ENCODE measurements around the gene GARIN5A.

Gene GARIN5A

DNA sequence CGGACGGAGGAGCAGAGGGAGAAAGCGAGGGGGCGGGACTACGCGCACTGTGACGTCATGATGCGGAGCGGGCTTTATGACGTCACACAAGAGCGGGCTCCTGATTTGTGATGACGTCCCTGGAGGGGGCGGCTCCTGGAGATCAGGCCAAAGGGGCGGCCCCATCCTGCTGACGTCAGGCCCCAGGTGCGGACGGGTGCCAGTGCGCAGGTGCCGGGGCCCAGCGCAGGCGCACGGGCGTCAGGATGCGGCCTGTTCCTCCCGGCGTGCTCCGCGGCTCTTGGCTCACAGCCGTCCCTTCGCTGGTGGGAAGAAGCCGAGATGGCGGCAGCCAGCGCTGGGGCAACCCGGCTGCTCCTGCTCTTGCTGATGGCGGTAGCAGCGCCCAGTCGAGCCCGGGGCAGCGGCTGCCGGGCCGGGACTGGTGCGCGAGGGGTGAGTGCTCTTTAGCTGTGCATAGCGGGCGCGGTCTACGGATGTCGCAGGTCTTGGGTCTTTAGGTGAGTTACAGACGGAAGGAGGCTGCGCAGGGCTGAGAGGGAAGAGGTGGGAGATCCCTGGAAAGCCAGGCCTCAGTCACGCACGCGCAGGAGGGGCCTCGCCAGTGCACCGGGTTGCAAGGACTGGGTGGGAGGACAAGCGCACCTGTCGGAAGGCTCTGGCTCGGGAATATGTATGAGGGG is at the start of gene GARIN5A, which contains the start of gene EMC10:
Gene GARIN5A (minus strand): TSS at position 625 of the 683 bp plus-strand sequence. CDS start 460 bp downstream, at position 165.
Gene EMC10 (plus strand): TSS at position 284 of the 683 bp plus-strand sequence. CDS start 38 bp downstream, at position 322.
- DNase-seq: peak; percentile 90

DNA sequence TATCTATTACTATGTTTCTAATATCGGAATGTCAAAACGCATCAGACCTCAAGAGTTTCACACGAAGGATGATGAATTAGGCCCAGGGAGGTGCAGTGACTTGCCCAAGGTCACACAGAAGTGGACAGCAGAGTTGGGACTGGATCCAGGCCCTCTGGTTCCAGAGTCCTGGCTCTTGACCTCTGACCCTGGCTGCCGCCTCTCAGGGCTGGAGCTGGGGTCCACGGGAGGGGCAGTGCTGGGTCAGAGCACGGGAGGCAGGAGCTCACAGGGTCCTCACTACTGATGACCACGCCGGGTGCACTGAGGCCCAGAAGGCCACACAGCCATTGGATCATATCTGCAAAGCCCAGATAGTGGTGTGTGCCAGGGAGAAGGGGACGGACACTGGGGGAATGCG is 46.2 kb upstream of the GARIN5A start:
- no peak for DNase-seq

DNA sequence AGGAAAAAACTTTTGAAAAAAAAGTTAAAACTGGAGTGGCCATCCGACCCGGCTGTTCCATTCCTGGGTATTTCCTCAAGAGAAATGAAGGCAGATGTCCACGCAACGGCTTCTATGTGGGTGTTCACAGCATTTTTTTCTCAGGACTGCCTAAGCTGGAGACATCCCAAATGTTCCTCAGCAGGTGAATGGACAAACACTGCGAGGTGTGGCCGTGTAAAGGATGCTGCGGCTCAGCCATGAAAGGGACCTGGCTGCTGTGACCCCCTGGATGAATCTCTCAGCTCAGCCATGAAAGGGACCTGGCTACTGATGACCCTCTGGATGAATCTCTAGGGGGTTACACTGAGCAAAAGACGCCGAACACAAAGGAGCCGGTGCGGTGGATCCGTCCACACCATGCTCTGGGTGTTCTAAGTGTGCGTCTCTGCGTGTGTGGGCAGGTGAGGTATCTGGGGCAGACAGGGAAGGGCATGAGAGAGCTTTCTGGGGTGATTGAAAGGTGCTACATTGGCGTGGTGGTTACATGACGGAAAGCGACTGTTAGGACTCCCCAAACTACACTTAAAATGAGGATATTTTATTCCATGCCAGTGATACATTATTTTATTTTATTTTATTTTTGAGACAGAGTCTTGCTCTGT is 44.3 kb upstream of the GARIN5A start:
- no peak for DNase-seq

DNA sequence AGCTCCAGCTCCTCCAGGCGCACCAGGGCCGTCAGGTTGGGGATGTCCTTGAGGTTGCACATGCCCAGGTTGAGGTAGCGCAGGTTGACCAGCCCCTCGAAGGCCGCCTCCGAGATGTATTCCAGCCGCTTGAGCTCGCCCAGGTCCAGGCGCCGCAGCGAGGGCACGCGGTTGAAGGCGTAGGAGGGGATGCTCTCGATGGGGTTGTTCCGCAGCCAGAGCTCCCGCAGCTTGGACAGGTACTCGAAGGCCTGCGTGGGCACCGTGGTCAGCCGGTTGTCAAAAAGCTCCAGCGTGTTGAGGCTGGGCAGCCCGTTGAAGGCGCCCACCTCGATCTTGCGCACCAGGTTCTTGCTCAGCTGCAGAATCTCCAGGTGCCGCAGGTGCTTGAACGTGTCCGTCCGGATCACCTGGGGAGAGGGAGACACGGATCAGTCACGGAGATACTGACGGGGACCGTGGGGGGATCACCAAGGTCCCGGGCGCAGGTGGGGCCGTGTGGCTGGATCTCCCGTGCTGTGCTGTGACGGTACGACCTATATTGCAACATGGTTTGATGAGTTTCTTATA is 42.4 kb upstream of the GARIN5A start:
- DNase-seq: no peak

DNA sequence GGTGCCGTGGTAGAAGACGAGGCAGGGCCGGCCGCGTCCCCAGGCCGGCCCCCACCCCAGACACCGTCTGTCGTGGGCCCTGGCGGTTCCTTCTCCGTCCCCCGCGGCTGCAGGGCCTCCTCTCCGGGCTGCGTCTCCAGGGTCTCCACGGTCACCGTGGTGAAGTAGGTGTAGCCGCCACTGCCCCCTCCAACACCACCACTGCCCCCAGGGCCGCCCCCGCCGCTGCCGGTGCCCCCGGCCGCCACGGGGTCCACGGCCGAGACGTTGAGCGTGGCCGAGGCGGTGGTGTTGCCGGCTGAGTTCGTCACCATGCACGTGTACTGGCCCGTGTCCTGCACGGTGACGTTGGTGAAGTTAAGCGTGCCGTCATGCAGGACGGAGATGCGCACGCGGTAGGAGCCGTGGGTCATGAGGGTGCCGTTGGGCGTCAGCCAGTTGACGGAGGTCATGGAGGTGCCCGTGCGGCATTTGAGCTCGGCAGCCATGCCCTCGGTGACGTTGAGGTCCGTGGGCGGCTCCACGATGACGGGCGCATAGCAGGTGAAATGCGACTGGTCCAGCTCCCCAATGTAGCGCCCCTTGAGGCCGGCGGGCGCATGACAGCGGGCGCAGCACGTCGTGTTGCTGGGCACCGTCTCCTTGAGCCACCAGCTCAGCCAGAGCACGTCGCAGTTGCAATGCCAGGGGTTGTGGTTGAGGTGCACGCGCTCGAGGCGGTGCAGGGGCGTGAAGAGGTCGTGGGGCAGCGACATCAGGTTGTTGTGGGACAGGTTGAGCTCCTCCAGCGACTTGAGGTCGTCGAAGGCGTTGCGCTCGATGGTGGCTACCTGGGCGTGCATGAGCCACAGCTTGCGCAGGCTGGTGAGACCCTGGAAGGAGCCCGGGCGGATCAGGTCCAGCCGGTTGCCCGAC is 41.7 kb upstream of the GARIN5A start:
- no peak for DNase-seq

DNA sequence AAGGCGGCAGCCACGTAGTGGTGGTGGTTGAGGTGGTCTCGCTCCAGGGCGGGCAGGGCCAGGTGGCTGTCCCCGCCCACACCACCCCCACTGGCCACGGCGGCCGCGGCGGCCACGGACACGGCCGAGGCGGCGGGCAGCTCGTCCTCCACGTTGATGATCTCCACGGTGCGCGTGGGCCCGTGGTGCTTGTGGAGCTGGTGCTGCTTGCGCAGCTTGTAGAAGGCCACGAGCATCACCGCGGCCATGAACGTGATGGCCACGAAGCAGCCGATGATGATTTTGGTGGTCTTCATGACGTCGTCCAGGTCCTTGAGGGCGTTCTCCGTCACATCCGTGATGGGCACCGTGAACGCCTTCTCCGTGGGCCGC is 41.0 kb upstream of the GARIN5A start:
- DNase-seq: no peak

DNA sequence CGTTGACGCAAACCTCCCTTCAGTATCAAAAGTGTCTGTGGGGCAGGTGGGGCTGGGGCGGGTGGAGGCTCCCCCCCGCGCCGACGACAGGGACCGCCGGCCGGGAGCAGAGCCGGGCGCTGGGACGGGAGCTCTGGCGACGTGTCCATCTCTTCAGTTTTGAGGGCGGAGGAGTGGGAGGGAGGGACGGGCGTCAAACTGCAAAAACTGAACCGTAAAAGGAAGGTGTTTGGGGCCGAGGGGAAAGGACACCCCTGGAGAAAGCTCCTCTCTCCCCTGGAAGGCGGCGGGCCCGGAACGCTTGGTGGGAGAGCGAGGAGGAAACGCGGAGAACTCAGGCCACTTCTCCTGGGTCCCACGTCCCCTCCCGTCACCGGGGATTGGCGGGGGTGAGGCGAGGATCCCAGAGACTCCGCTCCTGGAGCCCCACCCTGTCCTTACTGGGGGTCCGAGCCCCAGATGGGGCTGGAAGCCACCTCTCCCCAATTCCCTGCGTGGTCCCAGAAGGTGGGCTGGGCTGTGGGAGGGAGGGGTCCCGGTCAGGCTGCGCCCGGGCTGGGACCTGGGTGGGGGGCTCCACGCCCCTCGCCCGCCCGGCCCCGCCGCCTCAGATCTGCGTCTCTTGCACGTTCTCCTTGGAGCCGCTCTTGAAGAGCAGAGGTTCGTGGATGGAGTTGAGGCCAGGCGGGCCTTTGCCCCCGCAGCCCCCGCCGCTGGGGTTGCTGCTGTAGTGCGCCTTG is 40.5 kb upstream of the GARIN5A start:
- DNase-seq: no peak

DNA sequence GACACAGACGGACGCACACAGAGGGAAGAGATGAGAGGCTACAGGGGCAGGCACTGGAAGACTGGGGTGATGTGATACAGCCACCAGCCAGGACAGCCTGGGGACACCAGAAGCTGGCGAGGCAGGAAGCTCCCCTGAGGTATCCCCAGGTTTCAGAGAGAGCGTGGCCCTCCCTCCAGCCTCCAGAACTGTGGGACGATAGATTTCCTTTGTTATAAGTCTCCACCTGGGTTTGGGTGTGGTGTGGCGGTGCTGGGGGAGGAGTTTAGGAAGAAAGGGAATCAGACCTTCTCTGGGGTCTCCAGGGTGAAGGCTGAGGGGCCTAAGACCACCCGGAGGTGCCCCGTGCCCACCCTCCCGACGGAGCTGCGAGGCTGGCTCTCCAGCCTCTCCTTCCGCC is 39.8 kb upstream of the GARIN5A start:
- no peak for DNase-seq

DNA sequence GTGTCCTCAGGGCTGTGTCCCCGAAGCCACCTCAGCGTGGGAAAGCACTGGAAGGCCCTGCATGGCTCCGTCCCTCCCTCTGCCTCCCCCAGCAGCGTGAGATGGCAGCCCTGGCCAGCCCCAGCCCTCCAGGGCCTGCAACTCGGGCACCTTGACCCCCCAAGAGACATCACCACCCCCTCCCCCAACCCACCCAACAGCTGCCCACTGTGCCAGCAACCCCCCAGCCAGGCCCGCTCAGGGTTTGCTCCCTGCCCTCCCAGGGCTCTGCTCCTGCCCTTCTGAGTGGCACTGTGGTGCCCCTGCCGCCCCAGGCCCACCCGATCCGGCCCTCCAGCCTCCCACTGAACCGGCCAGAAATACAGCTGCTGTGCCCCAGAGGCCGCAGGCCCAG is 38.5 kb upstream of the GARIN5A start:
- no peak for DNase-seq

DNA sequence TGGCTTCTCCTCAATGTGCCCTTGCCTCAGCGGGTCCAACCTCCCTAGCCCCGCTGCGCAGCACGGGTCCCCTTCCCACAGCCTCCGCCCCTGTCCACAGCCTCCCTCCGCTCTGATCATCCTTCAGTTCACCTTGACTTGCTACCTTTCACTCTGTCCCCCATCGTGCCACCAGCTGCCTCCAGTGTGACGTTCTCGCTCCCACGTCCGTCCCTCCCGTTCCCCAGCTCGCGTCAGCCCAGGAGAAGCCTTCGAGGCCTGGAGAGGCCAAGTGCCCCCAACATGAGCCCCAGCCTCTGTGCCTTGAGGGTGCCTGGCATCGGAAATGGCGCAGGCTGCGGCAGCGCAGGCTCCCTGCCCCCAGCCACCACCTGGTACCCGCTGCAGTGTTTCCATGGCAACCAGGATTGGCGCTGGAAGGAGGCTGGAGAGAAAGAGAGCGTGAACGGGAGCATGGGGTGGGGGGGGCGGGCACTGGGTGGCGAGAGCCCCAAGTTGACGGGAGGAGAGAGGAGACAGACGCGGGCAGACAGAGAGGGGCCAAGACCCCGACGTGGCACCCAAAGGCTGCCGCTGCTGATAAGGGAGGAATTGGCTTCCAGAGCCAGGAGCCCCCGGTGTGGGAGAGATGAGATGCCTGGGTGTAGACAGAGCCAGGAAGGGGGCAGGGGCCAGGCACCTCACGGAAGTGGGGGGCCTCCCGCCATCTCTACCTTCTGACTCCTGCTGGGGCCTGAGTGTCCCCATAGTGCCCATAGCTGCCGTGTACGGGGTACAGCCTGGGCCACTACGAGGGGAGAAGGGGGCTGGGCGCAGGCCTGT is 37.9 kb upstream of the GARIN5A start:
- no peak for DNase-seq

DNA sequence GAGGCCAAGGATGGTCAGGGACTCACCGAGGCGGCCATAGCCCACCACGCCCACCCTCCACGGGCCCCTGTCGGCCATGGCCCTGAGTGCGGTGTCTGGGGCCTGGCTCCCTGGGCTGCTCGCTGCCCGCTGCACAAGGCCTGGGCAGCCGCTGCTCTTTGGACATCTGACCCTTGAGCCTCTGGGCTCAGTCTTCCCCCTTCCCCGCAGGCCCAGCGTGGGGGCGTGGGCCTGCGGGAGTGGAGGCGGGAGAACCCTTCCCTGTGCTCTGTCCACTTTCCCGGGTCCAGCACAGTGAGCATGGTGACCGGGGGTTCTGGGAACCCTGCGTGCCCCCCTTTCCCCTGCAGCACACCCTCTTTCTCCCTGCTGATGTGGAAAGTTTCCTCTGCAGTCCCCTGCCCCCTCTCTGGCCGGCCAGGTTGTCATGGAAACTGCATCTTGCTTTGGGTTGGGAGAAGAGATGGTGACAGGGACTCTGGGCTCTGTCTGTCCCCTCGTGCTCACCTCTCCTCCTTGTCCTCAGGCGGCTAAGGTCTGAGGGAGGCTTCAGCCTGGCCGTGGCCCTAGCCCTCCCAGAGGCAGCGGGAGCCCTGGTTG is 37.2 kb upstream of the GARIN5A start, which contains the start of gene ASPDH:
Gene ASPDH (minus strand): TSS at position 168 of the 600 bp plus-strand sequence. CDS start 90 bp downstream, at position 78.
- DNase-seq: no peak

DNA sequence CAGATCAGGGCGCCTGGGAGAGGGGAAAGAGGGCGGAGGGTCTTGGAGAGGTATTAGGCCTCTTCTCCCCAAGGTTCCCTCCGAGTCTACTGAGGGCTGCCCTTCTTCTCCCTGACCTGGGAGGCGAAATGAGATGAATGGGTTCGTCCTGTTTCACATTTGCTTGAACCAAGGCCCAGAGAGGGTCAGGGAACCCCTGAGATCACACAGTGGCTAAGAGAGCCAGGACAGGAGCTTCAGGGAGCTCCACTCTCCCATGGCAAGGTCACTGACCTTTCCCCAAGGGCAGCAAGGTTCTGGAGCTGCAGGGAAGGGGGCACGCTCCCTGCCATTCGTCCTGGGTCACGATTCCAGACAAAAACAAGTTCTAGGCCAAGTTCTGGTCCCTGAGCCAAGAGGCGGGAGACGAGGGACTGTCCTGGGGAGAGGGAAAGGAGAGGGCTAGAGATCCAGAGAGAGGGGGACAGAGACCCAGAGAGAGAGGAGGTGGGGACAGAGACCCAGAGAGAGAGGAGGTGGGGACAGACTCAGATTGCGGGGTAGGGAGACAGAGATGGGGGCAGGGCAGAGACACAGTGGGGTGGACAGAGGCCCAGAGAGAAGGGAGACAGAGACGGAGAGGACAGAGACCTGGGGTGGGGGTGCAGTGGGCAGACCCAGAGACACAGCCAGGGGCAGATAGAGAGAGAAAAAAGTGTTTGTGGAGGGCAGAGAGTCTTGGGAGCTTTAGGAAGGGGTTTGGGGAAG is 36.5 kb upstream of the GARIN5A start:
- DNase-seq: no peak

DNA sequence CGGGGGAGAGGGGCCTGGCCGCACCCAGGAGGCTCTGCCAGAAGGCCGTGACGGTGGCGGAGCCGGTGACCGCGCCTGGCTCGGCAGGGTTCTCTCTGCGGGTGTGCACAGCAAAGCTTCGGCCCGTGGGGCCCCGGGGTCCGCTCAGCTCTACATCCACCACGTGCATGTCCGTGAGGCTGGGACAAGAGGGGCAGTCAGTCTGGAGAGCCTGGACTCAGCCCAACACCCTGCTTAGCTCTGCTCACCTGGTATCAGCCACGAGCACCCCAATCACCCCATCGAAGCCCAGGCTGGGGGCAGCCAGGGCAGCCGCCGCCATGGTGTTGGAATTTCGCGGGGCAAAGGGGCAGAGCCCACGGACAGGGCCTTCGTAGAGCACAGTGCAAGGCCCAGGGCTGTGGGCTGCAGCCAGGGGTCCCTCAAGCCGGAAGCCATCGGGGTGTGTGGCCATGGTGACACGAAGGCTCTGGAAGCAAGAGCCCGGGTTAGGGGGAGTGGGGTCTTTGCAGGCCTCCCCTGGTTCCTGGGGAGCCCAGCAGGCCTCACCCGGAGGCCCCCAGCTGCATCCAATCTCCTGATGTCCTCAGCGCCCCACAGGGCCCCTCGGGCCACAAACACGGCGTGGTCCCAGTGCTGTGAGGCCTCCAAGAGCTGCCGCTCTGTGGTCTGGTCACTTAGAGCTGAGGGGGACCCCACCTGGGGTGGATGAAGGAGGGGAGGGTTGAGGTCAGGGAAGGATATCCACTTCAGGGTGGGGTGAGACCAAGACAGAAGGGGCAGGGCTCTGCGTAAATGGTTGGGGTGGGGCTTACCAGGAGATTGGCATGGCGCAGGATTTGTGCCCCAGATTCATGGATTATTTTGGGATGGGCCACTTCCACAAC is 35.7 kb upstream of the GARIN5A start:
- no peak for DNase-seq

DNA sequence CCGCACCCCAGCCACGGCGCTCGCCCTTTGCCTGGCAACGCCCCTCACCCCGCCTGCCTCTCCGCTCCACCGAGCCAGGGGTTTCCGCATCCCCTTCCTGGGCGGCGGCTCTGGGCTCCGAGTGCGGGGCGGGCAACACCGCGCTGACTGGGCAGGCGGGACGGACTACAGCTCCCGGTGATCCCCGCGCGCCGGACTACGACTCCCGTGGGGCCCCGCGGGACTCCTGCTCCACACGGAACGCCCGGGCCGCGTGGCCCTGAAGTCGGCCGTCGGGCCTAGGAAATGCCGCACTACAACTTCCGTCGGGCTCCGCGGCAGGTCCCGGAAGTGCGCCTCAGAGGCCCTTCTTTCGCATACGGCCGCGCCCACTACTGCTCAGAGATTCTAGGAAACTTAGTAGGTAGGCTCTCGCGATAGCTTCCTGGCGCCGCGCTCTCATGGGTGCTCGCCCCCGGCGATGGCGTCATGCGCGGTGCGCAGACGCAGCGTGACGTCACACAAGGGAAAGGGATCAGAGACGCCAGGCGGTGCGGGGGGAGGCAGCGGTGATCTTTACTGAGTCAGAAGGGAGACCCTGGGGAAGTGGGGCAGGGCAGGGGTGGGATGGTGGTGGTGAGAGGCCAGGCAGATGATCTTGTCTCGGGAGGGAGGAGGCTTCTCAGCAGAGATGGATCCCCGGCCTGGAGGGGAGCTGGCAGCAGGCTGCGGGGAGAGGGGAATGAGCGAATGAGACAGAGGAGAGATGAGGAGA is 34.6 kb upstream of the GARIN5A start, which contains the start of gene JOSD2:
Gene JOSD2 (minus strand): TSS at position 123 of the 754 bp plus-strand sequence. CDS start 760 bp downstream, outside the sequence.
- peak; percentile 97 for DNase-seq

DNA sequence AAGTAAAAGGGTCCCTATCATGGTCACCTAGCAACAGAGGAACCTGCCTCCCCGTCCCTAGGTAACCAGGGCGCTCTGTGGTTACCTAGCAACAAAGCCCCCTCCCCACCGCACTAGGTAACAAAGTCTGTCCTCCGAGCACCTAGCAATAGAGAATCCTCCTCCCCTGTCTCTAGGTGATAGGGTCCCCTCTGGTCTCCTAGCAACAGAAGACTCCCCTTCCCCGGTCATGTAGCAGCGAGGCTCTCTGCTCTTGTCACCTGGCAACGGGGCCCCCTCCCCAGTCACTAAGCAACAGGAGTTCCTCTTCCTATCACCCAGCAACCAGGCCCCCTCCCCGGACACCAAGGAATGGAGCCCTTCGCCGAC is 34.0 kb upstream of the GARIN5A start:
- DNase-seq: no peak

DNA sequence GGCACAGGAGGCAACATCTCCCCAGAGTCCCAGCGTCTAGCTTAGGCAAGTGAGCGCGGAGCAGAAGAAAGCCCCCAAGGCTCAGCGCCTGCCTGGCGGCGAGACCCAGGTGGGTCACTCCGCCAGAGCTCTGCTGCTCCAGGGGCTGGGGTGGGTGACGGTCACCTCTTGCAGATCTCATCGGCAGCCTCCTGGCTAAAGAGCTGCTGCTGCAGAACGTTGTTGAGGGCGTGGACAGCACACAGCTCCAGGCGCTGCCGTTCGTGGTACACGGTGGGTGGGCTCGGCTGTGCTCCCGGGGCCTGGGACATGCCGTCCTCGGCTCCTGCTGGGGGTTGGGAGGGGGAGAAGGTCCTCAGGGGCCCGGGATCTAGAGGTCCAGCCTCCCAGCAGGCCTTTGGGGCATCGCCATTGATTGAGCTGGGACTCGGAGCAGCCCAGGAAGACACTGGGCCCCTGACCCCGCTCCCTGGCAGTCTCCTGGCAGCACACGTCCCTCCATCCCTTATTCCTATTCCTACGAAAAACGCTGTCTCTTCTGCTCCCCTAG is 33.5 kb upstream of the GARIN5A start:
- DNase-seq: no peak

DNA sequence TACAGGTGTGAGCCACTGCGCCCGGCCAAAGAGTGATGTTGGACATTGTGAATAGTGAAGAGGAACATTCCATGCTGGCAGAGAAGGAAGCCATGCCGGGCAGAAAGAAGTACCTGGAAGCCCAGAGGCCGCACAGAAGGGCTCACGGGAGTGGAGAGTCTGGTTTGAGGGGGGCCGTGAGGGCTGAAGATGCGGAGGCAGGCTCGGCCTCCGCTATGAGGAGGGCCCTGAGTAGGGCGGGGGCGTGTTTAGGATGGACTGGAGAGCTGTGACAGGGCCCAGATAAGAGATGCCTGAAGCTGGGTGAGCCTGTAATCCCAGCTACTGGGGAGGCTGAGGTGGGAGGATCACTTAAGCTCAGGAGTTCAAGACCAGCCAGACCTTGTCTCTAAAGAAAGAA is 32.7 kb upstream of the GARIN5A start:
- no peak for DNase-seq

DNA sequence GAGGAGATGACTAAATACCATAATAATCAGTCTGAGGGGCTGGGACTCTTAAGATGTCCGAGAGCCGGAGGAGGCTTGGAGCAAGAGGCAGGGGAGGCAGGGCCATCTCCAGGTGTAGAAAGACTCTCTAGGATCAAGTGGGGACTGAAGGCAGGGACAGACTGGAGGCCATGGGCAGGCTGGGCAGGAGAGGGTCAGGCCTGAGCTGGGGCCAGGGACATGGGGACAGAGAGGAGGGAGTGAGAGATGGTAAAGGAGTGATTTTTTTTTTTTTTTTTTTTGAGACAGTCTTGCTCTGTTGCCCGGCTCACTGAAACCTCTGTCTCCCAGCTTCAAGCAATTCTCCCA is 32.2 kb upstream of the GARIN5A start:
- DNase-seq: no peak

All from activated CD8-positive, alpha-beta memory T cell treated with anti-CD3 and anti-CD28 coated beads, Interleukin-2, amount 50 U/mL, for 4 hours (primary cell).